GM13976 (cell line): Measurements from ENCODE around the gene CERS6.

ENCODE experiments used
- DNase-seq: peaks from one replicate; pipeline ENCODE4 v3.0.0; 2012; ENCODE audit warnings: low spot score
- CTCF ChIP-seq: IDR thresholded peaks from 2 replicates; pipeline ENCODE4 v1.5.1; 2012; ENCODE audit warnings: borderline replicate concordance, mild to moderate bottlenecking; ENCODE audit not compliant: insufficient read depth; ENCODE audit errors: extremely low read depth, missing control alignments, control extremely low read depth
- in situ Hi-C: fragments of 300-500 bp; cut with MboI; formaldehyde crosslinking; loops from one replicate; pipeline ENCODE4 v1.12.0; 2022; ENCODE audit warnings: low sequenced_read_pairs, mixed read lengths, inconsistent platforms; ENCODE audit not compliant: unreplicated experiment

CERS6 gene

GRCh38 chr2:168703926-168704325 lies 247.9 kb downstream of the CERS6 start:
- DNase-seq = no peak
- in situ Hi-C loops = loop anchor here (10.0 kb wide), 1 partner anchor 359 kb away; no protein-coding TSS in a partner anchor
- no peak for TF ChIP-seq CTCF

GRCh38 chr2:168705534-168706470 lies 249.7 kb downstream of the CERS6 start:
- in situ Hi-C loops = loop anchor here (10.0 kb wide), 1 partner anchor 361 kb away; no protein-coding TSS in a partner anchor
- no peak for DNase-seq
- TF ChIP-seq CTCF = peak; percentile 31

GRCh38 chr2:168706806-168707205 lies 250.7 kb downstream of the CERS6 start:
- no peak for DNase-seq
- TF ChIP-seq CTCF = no peak
- in situ Hi-C loops = loop anchor here (10.0 kb wide), 1 partner anchor 362 kb away; no protein-coding TSS in a partner anchor

GRCh38 chr2:168708080-168708479 lies 252.0 kb downstream of the CERS6 start:
- DNase-seq = no peak
- no peak for TF ChIP-seq CTCF
- in situ Hi-C loops = loop anchor here (10.0 kb wide), 1 partner anchor 363 kb away; no protein-coding TSS in a partner anchor

GRCh38 chr2:168710754-168711467 lies 254.8 kb downstream of the CERS6 start:
- in situ Hi-C loops = no loop called here
- TF ChIP-seq CTCF = no peak
- DNase-seq = peak; percentile 22

- in situ Hi-C loops = no loop called here
- DNase-seq = peak; percentile 53
- no peak for TF ChIP-seq CTCF
These were observed 256.0 kb downstream of the CERS6 start for GRCh38 chr2:168712053-168712452.
